Pancreas (tissue), 10 donors: ENCODE measurements around the gene SLCO6A1. TPM values are rescaled to one million over a fixed set of nuclear protein-coding genes. Genes with fewer than 3 reads are reported as not detected.

ENCODE experiments used
- ATAC-seq, 4 donors: fragments of 200-7000 bp; cut with Tn5 transposase; one replicate each; pipeline versions ENCODE4 v1.8.0 to v1.9.1; 2020; ENCODE audit warnings: mild to moderate bottlenecking in 4 of 4, moderate library complexity in 4 of 4
- DNase-seq, 6 donors: peaks; one replicate each; pipeline ENCODE4 v3.0.0-alpha.2; 2020
- FAIRE-seq: peaks from 2 replicates; lab custom pipeline; 2012; peaks lifted over from hg19 to GRCh38; lab: Jason Lieb, UNC
- H3K27ac ChIP-seq, 4 donors: fragments of 200-600 bp; sonication (generic); 1 replicate in 3 of 4; 2 replicates in 1 of 4; pipeline versions ENCODE4 v1.5.0 to v1.8.0; 2020
- H3K27me3 ChIP-seq, 4 donors: fragments of 200-600 bp; one replicate each; pipeline ENCODE4 v1.8.0; 2021
- H3K36me3 ChIP-seq, 3 donors: fragments of 200-600 bp; sonication (generic) in 1 of 3; one replicate each; pipeline versions ENCODE4 v1.5.0 to v1.8.0; 2020 to 2021
- H3K4me1 ChIP-seq, 3 donors: fragments of 200-600 bp; one replicate each; pipeline ENCODE4 v1.8.0; 2021
- H3K4me3 ChIP-seq, 4 donors: fragments of 200-600 bp; sonication (generic) in 2 of 4; one replicate each; pipeline versions ENCODE4 v1.5.0 to v1.8.0; 2020 to 2021
- H3K9me3 ChIP-seq, 4 donors: fragments of 200-600 bp; one replicate each; pipeline ENCODE4 v1.8.0; 2021
- CTCF ChIP-seq, 4 donors: fragments of 200-600 bp; sonication (generic) in 3 of 4; IDR thresholded peaks; one replicate each; pipeline versions ENCODE4 v1.5.0 to v1.8.0; 2021; ENCODE audit warnings: antibody characterized with exemption in 4 of 4
- WGBS, 2 donors: extraction: QIAGEN DNeasy Blood & Tissue Kit; methylation state at CpG; one replicate each; pipeline ENCODE4 v1.1.7; 2013; 5-methylcytosine and 5-hydroxymethylcytosine counted together
- intact Hi-C, 3 donors: fragments of 100-400 bp; cut with DNase I; formaldehyde crosslinking; loops; one replicate each; pipeline versions ENCODE4 v1.11.1 to v1.14.2; 2022
- polyA plus RNA-seq, 2 donors: library from polyadenylated mRNA; stranded (reverse); fragments of 200-250 nt; gene quantifications; one replicate each; pipeline ENCODE4 v1.2.3, GENCODE V29; 2013
- total RNA-seq, 6 donors: library from RNA; stranded (reverse); fragmentation: NEBNext Ultra II Directional in 4 of 6; extraction: Animal tissue kit (Norgen Biotek cat#: 25700) in 4 of 6; gene quantifications; one replicate each; pipeline versions ENCODE4 v1.2.1 to v1.2.4, GENCODE V29; 2021 to 2023
- donor health status: healthy with polysubstance abuse.
- donor health status: DM: no; HTN: no; CAD: no; lungs with moderate emphysema.
- donor health status: DM: no; HTN: no; CAD: no.
- donor health status: control.
- donor health status: control.
- donor health status: Bipolar disorder and iron deficiency.
- donor health status: DM: yes; HTN: yes; CAD: no.
- donor health status: DM: no; HTN: no; CAD: no.
- donor health status: DM: no; HTN: no; CAD: no.
- donor health status: DM: yes; HTN: yes; CAD: no.

SLCO6A1 gene
- total and polyA plus RNA-seq, 8 donors, result not detected

- no peak overlapping the region for H3K4me3 ChIP-seq
- intact Hi-C loops, result no loop called here
- H3K27me3 ChIP-seq, result no peaks in the 10 kb centered on the region
- ATAC-seq (peak in 2 of 4 donors; percentile 66 to 70), FAIRE-seq (no peak), DNase-seq (no peak)
- no peaks in the 10 kb centered on the region for H3K4me1 ChIP-seq
- no peak for TF ChIP-seq CTCF (IDR thresholded peaks at IDR 0.05)
- H3K9me3 ChIP-seq, result no peaks in the 10 kb centered on the region
- no peak overlapping the region for H3K27ac ChIP-seq
- H3K36me3 ChIP-seq, result no peaks in the 10 kb centered on the region
- WGBS, 2 donors, result 75 to 88% methylated on average over 1 of the region's 1 CpG
Measured at GRCh38 chr5:102531506-102531905, 32.7 kb upstream of the SLCO6A1 start.

GRCh38 chr5:102529447-102529846 is 30.6 kb upstream of the SLCO6A1 start:
- FAIRE-seq, result no peak
- no peak for DNase-seq
- H3K36me3 ChIP-seq, result no peaks in the 10 kb centered on the region
- H3K4me3 ChIP-seq, result no peak overlapping the region
- intact Hi-C loops, result no loop called here
- no peak for ATAC-seq
- H3K27me3 ChIP-seq, result no peaks in the 10 kb centered on the region
- no peaks in the 10 kb centered on the region for H3K9me3 ChIP-seq
- 78 to 84% methylated on average over 4 of the region's 4 CpGs for WGBS, 2 donors
- H3K4me1 ChIP-seq, result no peaks in the 10 kb centered on the region
- no peak overlapping the region for H3K27ac ChIP-seq
- TF ChIP-seq CTCF (IDR thresholded peaks at IDR 0.05), result no peak

- FAIRE-seq (no peak), ATAC-seq (no peak), DNase-seq (no peak)
- H3K36me3 ChIP-seq, result no peaks in the 10 kb centered on the region
- intact Hi-C loops, result no loop called here
- no peak overlapping the region for H3K4me3 ChIP-seq
- H3K9me3 ChIP-seq, result no peaks in the 10 kb centered on the region
- H3K27me3 ChIP-seq, result no peaks in the 10 kb centered on the region
- no peak overlapping the region for H3K27ac ChIP-seq
- TF ChIP-seq CTCF (IDR thresholded peaks at IDR 0.05), result no peak
- H3K4me1 ChIP-seq, result no peaks in the 10 kb centered on the region
Measured at GRCh38 chr5:102529031-102529430, 30.2 kb upstream of the SLCO6A1 start.

GRCh38 chr5:102528600-102528999 is 29.8 kb upstream of the SLCO6A1 start:
- Histone ChIP-seq H3K4me1 (no peaks in the 10 kb centered on the region), H3K4me3 (no peak overlapping the region), H3K27ac (no peak overlapping the region), H3K9me3 (no peaks in the 10 kb centered on the region), H3K36me3 (no peaks in the 10 kb centered on the region), H3K27me3 (no peaks in the 10 kb centered on the region)
- no peak for TF ChIP-seq CTCF (IDR thresholded peaks at IDR 0.05)
- intact Hi-C loops, result no loop called here
- FAIRE-seq, result no peak
- DNase-seq, result no peak
- no peak for ATAC-seq

- Histone ChIP-seq H3K27me3 (no peaks in the 10 kb centered on the region), H3K4me3 (no peak overlapping the region), H3K9me3 (no peaks in the 10 kb centered on the region), H3K27ac (no peak overlapping the region), H3K4me1 (no peaks in the 10 kb centered on the region), H3K36me3 (no peaks in the 10 kb centered on the region)
- 16 to 37% methylated on average over 1 of the region's 1 CpG for WGBS, 2 donors
- TF ChIP-seq CTCF (IDR thresholded peaks at IDR 0.05), result no peak
- DNase-seq, result no peak
- FAIRE-seq, result no peak
- no peak for ATAC-seq
- intact Hi-C loops, result no loop called here
Measured at GRCh38 chr5:102527547-102527946, 28.7 kb upstream of the SLCO6A1 start.
